Fibroblast of lung (primary cell): ENCODE measurements around the gene FRS3. TPM values are rescaled to one million over a fixed set of nuclear protein-coding genes. Genes with fewer than 3 reads are reported as not detected.
"Not testable (repeated sequence)": the region's sequence is repeated elsewhere in the genome, so short reads cannot be mapped to it uniquely, and the experiment has no call there.

Experiments used
- DNase-seq, 2 donors: peaks; one replicate each; pipeline versions ENCODE4 v3.0.0 to v3.0.0-alpha.2; 2010; ENCODE audit warnings: low read depth in 2 of 2
- H2AFZ ChIP-seq: 2 replicates; pipeline ENCODE4 v1.5.1; 2012; ENCODE audit warnings: low read length, control low read depth, inconsistent platforms
- H3K27ac ChIP-seq: 2 replicates; pipeline ENCODE4 v1.5.1; 2011; ENCODE audit warnings: low read length, control low read depth; ENCODE audit not compliant: insufficient read depth
- H3K27me3 ChIP-seq: 2 replicates; pipeline ENCODE4 v1.5.1; 2011; ENCODE audit warnings: mild to moderate bottlenecking, low read length; ENCODE audit not compliant: control insufficient read depth, insufficient read depth
- H3K36me3 ChIP-seq: 2 replicates; pipeline ENCODE4 v1.5.1; 2011; ENCODE audit warnings: low read length; ENCODE audit not compliant: control insufficient read depth, insufficient read depth
- H3K4me1 ChIP-seq: 2 replicates; pipeline ENCODE4 v1.5.1; 2011; ENCODE audit warnings: low read length; ENCODE audit not compliant: control insufficient read depth, insufficient read depth; ENCODE audit errors: extremely low read depth
- H3K4me2 ChIP-seq: 2 replicates; pipeline ENCODE4 v1.5.1; 2011; ENCODE audit warnings: low read length, control low read depth; ENCODE audit not compliant: insufficient read depth; ENCODE audit errors: extremely low read depth
- H3K4me3 ChIP-seq, 4 experiments: fragments of 200-600 bp in 1 of 4; sonication (generic) in 1 of 4; replicated peaks in 1 of 4; 2 replicates each; pipeline ENCODE4 v1.5.1; 2011 to 2016; ENCODE audit warnings: low read length in 4 of 4, low read depth in 3 of 4, mild to moderate bottlenecking in 3 of 4, control low read depth in 2 of 4, inconsistent platforms in 1 of 4, mixed read lengths in 1 of 4; ENCODE audit not compliant: insufficient read depth in 1 of 4; ENCODE audit errors: control extremely low read depth in 1 of 4
- H3K79me2 ChIP-seq: 2 replicates; pipeline ENCODE4 v1.5.1; 2012; ENCODE audit warnings: mild to moderate bottlenecking, low read length, inconsistent platforms; ENCODE audit not compliant: control insufficient read depth, insufficient read depth
- H3K9ac ChIP-seq: 2 replicates; pipeline ENCODE4 v1.5.1; 2011; ENCODE audit warnings: mild to moderate bottlenecking, low read length, control low read depth; ENCODE audit not compliant: insufficient read depth
- H3K9me3 ChIP-seq: 2 replicates; pipeline ENCODE4 v1.5.1; 2012; ENCODE audit warnings: low read depth, low read length; ENCODE audit not compliant: control insufficient read depth, insufficient read depth
- H4K20me1 ChIP-seq: 2 replicates; pipeline ENCODE4 v1.5.1; 2011; ENCODE audit warnings: low read length; ENCODE audit not compliant: control insufficient read depth, insufficient read depth; ENCODE audit errors: extremely low read depth
- CTCF ChIP-seq, 2 donors: IDR thresholded peaks in 1 of 2; conservative IDR thresholded peaks in 1 of 2; 1 replicate in 1 of 2; 2 replicates in 1 of 2; pipeline ENCODE4 v1.5.1; 2011 to 2012; ENCODE audit warnings: low read length in 2 of 2, control low read depth in 1 of 2, inconsistent platforms in 1 of 2, low read depth in 1 of 2, mild to moderate bottlenecking in 1 of 2
- EZH2 ChIP-seq: IDR thresholded peaks from 2 replicates; pipeline ENCODE4 v1.5.1; 2012; ENCODE audit warnings: low read length, control low read depth, mild to moderate bottlenecking; ENCODE audit errors: missing control alignments
- polyA plus RNA-seq, 2 donors: library from polyadenylated mRNA; depleted of rRNA in 1 of 2; stranded (reverse) in 1 of 2; unstranded in 1 of 2; fragments of >200 nt; gene quantifications; 2 replicates each; pipeline ENCODE4 v1.2.1, GENCODE V29; 2011 to 2012; ENCODE audit warnings: missing spikeins in 1 of 2
- total RNA-seq: library from RNA; depleted of rRNA; stranded (reverse); fragments of >200 nt; gene quantifications from 2 replicates; pipeline ENCODE4 v1.2.1, GENCODE V29; 2014

FRS3 gene
- total and polyA plus RNA-seq, 2 donors (not counting 1 experiment from before 2014, with no cell fraction given): 1.8 to 2.4 TPM

GRCh38 chr6:41767112-41767833 lies 12.4 kb downstream of the FRS3 start:
- Histone ChIP-seq H3K4me1 (peaks cover 5% of the 10 kb centered on the region), H4K20me1 (no peaks in the 10 kb centered on the region), H3K4me3 (no peak overlapping the region), H3K9me3 (no peaks in the 10 kb centered on the region), H3K9ac (peak overlapping the region; percentile 8), H3K79me2 (no peaks in the 10 kb centered on the region), H3K36me3 (peaks cover 2% of the 10 kb centered on the region), H3K4me2 (no peak overlapping the region), H2AFZ (peak overlapping the region; percentile 63), H3K27ac (peak overlapping the region; percentile 47), H3K27me3 (no peaks in the 10 kb centered on the region)
- TF ChIP-seq CTCF (conservative IDR thresholded peaks at IDR 0.05 in 1 of 2, IDR thresholded peaks at IDR 0.05 in 1 of 2; ENCODE audit: low read depth in 1 of 2, low read length in 2 of 2): no peak
- TF ChIP-seq EZH2: no peak
- peak; percentile 76 to 78 for DNase-seq

- H4K20me1 ChIP-seq, DNase-seq, H3K79me2 ChIP-seq, H3K27me3 ChIP-seq, H3K9me3 ChIP-seq, H3K4me2 ChIP-seq, H3K27ac ChIP-seq, H3K4me3 ChIP-seq, H3K36me3 ChIP-seq, H3K9ac ChIP-seq, H3K4me1 ChIP-seq, H2AFZ ChIP-seq: not testable (repeated sequence)
Measured at GRCh38 chr6:41766043-41766664, 13.5 kb downstream of the FRS3 start.

GRCh38 chr6:41763470-41763869 lies 16.2 kb downstream of the FRS3 start:
- TF ChIP-seq EZH2: no peak
- no peak for TF ChIP-seq CTCF (conservative IDR thresholded peaks at IDR 0.05 in 1 of 2, IDR thresholded peaks at IDR 0.05 in 1 of 2; ENCODE audit: low read depth in 1 of 2, low read length in 2 of 2)
- no peaks in the 10 kb centered on the region for H3K9me3 ChIP-seq
- no peaks in the 10 kb centered on the region for H3K36me3 ChIP-seq
- no peaks in the 10 kb centered on the region for H4K20me1 ChIP-seq
- H3K27me3 ChIP-seq: no peaks in the 10 kb centered on the region
- peaks cover 5% of the 10 kb centered on the region for H3K4me1 ChIP-seq
- no peak overlapping the region for H3K4me3 ChIP-seq
- no peak overlapping the region for H3K27ac ChIP-seq
- H2AFZ ChIP-seq: no peak overlapping the region
- DNase-seq: no peak
- H3K4me2 ChIP-seq: no peak overlapping the region
- H3K79me2 ChIP-seq: no peaks in the 10 kb centered on the region
- no peak overlapping the region for H3K9ac ChIP-seq
